GM19438 (cell line): ENCODE data around the gene FIBCD1.

ENCODE experiments used
- ATAC-seq: cut with Tn5 transposase; IDR thresholded peaks from one replicate; pipeline ENCODE4 v1.9.1; 2021; ENCODE audit warnings: low read depth; ENCODE audit not compliant: unreplicated experiment

The FIBCD1 gene

GRCh38 chr9:130862747-130863146, 76.3 kb downstream of the FIBCD1 start:
- no peak for ATAC-seq

- ATAC-seq = no peak
Observed at GRCh38 chr9:130862217-130862616, 76.8 kb downstream of the FIBCD1 start.

- no peak for ATAC-seq
Observed at GRCh38 chr9:130861372-130862180, 77.5 kb downstream of the FIBCD1 start.

- no peak for ATAC-seq
Observed at GRCh38 chr9:130860458-130861316, 78.4 kb downstream of the FIBCD1 start.

- ATAC-seq = no peak
Observed at GRCh38 chr9:130858739-130859705, 80.0 kb downstream of the FIBCD1 start.

GRCh38 chr9:130857864-130858738, 80.9 kb downstream of the FIBCD1 start:
- ATAC-seq = no peak

- no peak for ATAC-seq
Observed at GRCh38 chr9:130856474-130856873, 82.6 kb downstream of the FIBCD1 start.

- no peak for ATAC-seq
Observed at GRCh38 chr9:130854835-130855234, 84.2 kb downstream of the FIBCD1 start.

- no peak for ATAC-seq
Observed at GRCh38 chr9:130854092-130854491, 85.0 kb downstream of the FIBCD1 start.

- no peak for ATAC-seq
Observed at GRCh38 chr9:130852801-130853200, 86.2 kb downstream of the FIBCD1 start.
